ENCODE data around the gene TMEM108.
A peak's percentile ranks its signal among the peaks of the same experiment; 100 is the strongest.

Gene TMEM108

DNA sequence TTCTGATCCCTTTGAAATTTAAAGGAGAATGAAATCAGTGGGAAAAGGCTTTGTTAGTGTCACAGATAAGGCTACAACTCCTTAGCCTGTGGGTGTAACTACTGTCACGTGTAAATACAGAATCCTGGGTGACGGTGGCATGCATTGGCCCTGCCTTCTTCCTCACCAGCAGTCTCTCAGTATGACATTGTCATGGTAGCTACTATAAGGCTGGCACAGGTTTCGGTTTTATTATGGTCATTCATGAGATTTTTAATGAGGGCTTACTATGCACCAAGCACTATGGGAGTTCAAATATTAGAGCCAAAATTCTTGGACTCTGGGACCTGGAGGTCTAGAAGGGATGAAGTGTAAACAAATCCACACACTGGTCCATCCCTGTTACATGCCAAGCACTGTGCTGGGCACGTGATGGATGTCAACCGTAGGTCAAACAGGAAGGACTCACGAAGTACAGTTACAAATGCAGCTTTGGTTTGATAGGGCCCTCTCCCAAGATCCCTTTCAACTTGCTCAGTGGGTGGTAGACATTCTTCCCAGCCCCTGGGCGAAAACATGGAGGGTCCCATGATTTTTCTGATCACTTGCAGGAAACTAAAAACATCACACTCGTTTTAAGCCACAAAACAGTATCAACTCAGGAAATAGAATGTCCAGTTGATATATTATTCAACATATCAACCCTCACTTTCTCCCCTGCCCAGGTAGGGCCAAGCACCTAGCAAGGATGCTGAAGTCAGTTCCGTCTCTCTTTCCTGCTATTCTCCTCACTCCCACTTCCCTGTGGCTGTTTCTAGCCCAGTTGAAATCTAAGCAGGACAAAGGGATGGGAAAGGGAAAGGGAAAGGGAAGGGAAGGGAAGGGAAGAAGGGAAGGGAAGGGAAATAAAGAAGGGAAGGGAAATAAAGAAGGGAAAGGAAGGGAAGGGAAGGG is 387.0 kb downstream of the TMEM108 start:
- DNase-seq (ENCODE audit: low spot score), result no peak

DNA sequence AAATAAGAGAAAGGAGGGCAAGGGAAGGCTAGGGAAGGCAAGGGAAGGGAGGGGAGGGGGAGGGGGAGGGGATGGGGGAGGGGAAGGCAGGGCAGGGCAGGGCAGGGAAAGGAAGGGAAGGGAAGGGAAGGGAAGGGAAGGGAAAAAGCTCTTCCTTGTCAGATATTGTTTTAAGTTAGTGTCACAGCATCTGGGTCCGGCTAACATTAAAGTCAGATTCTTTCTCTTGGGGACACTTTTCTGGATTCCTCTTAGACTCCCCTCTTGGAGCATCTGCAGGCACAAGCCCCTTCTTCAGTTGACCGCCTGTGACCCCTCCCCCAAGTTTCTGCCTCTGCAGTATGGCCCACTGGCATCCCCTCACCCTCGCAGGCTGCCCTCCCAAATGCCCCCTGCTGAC is 387.7 kb downstream of the TMEM108 start:
- no peak for DNase-seq (ENCODE audit: low spot score)

DNA sequence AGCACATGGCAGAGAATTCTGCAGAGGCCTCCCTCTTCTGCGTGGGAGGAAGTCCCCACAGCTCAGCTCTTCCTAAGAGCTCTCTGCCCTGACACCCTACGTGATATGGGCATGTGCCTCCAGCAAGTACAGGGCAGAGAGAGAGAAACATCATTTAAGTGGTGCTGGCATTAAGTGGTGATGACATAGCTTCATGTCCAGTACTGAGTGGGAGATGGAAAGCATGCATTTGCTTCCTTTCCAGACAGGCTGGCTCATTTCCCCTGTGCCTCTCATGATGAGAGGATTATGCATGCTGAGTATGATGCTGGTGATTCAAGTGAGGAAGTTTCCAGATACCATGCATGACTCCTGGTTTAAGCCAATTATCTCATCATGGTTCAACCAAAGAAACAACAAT is 388.5 kb downstream of the TMEM108 start:
- DNase-seq (ENCODE audit: low spot score), result no peak

DNA sequence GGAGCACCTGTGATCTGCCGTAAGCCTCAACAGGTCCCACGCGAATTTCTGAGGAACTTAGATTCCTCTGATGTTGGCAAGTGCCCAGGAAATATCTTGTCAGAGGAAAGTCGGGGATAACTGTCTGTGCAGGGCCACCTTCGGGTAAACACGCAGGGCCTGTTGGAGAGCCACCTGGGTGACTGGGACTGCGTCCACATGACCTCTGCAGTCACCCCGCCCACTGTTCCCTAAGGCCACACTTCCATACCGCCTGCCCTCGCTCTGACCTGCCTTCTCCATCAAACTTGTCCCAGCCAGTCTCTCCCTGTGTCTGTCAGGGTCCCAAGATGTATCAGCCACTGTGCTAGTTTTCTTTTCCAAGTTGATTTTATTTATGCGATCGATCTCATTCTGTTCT is 390.4 kb downstream of the TMEM108 start:
- DNase-seq (ENCODE audit: low spot score), result no peak

DNA sequence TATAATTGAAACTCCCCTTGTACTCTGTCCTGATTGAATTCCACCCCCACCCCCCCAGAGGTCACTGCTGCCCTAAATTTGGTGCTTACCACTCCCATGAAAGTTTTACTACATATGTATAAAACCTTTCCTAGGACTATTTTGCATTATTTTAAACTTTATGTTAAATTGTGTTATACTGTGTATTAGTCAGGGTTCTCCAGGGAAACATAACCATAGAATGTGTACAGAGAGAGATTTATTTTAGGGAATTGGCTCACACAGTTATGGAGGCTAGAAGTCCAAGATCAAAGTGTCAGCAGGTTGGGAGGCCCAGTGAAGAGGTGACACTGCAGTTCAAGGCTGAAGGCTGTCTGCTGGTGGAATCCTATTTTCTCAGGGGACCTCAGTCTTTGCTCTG is 390.9 kb downstream of the TMEM108 start:
- DNase-seq (ENCODE audit: low spot score), result no peak

DNA sequence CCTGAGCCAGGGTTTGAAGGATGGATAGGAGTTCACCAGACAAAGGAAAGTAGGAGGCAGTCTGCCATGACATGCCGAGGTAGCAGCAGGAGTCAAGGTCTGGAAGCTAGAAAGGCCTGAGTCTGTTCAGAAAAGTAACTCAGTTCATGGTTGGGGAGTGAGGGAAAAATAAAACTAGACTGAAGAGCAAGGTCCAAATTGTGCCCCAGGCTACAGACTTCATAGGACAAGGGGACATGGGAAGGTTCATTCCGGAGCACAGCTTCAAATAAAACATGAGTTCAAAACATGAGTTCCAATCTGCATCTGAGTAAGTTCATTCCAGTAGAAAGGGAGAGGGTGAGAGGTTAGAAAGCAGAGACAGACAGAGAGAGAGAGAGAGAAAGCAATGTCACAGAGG is 401.4 kb downstream of the TMEM108 start:
- no peak for DNase-seq (ENCODE audit: low spot score)

DNA sequence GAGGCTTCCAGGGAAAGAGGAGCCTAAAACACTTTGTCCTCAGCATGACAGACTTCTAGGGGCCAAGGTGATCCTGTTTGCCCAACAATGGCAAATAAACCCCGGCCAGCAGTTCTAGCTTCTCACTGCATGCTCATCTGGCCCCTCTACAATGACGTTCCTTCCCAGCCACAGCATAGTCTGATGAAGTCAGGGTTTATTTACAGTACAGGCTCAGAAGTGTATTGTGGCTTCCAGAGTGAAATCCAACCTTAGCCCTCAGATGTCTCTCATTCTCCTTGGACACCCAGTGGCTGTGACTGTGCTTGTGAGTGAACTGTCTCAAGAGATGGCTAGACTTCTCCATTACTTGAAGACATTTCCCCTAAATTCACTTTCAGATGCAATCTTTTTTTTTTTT is 402.5 kb downstream of the TMEM108 start:
- DNase-seq (ENCODE audit: low spot score), result no peak

DNA sequence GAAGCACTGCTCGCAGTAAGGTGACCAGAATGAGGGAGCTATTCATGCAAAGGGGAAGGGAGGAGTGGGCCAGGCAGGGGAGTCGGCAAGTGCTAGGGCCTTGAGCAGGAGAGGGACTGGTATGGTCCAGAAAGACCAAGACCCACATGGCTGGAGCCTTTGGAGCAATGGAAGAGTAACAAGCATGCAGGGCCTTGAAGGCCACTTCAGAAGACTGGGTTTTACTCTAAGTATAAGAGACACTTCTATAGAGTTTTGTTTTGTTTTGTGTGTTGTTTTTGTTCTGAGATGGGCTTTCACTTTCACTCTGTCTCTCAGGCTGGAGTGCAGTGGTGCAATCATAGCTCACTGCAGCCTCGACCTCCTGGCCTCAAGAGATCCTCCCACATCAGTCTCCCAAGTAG is 403.7 kb downstream of the TMEM108 start:
- no peak for DNase-seq (ENCODE audit: low spot score)

DNA sequence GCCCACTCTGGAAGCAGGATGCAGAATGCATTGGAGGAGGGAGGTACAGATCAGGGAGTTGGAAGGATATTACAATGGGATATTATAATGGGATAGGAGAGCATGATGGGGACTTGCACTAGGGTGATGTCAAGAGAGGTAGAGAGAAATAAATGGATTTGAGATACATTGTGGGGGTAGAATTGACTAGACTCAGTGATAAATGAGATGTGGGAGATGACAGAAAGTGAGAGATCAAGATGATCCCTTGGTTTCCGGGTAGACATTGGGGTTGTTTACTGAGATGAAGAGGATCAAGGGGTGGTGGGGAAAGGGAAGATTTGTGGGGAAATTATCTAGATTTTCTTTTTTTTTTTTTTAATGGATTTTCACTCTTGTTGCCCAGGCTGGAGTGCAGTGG is 404.3 kb downstream of the TMEM108 start:
- no peak for DNase-seq (ENCODE audit: low spot score)

DNA sequence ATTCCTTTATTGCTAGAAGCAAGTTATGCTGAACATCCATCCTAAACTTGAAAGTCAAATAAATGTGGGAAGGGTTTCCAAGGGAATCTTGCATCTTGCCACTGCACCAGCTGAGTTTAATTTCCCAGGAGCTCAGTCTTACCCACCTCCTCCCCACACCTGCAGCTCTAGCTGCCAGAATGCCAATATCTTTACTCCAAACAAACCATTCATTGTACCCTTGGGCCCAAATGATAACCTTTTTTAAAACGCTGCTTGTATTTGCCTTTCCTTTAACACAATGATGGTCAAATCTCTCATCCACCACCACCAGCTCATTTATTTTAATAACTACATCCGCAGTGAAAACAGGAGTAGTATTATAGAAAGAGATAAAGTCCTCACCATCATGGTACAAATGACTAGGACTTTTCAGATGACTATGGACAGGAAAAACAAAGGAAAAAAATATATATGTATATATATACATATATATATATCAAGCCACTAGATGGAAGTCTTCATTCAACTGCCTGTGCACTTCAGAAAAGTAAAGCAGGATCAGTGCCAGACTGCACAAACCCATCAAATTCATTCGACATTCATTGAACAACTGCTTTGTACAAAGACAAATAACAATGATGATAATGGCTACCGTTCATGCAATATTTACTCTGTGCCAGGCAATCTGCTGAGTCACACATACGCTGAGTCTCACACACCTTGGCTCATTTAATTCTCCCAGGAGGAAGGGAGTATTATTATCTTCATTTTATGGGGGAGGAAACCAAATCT is 405.6 kb downstream of the TMEM108 start:
- DNase-seq (ENCODE audit: low spot score), result peak; percentile 48

DNA sequence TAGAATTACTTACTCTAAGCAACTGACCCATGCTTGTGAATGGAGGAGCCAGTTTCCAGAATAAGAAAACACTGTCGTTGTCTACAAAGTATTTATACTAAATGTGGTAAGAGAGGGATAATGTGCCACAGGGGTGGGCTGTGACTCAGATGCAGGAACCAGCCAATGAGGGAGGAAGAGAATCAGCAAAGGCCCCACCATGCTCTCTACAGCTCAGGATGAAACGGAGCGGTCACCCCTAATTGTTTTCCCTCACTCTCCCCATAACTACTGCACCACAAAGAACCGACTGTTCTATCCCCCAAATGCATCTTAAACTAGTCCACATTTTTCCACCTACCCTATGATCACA is 406.2 kb downstream of the TMEM108 start:
- DNase-seq (ENCODE audit: low spot score), result no peak

DNA sequence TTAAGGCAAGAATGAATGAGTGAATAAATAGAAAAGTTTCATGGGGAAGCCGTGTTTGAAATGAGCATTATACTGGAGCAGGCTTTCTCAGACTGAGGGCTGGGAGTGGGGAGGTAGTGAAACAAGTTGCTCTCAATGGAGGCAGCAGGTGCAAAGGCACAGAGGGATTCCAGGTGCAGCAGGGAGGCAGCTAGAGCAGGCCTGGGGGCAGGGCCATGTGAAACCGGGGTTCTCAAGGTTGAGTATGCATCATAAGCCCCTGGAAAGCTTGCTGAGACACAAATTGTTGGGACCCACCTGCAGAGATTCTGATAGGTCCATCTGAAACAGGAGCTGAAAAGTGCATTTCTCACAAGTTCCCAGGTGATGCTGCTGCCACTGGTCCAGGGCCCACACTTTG is 406.9 kb downstream of the TMEM108 start:
- no peak for DNase-seq (ENCODE audit: low spot score)
